ENCODE data around the gene HOXC9.
"Not testable (repeated sequence)": the region's sequence is repeated elsewhere in the genome, so short reads cannot be mapped to it uniquely, and the experiment has no call there.

The HOXC9 gene

GRCh38 chr12:54041097-54041690 is 41.2 kb downstream of the HOXC9 start:
- DNase-seq (ENCODE audit: extremely low spot score): no peak
- CTCF ChIA-PET: interaction anchor here (0.7 to 2.2 kb wide), 8 partner anchors 9 to 160 kb away, joined by 3 to 12 read pairs (median 4); partner anchors contain the start of gene HOXC5
- POLR2A ChIA-PET: no interaction called here
- TF ChIP-seq CTCF (IDR thresholded peaks at IDR 0.05; ENCODE audit: control extremely low read depth, extremely low read depth, low read depth, missing control alignments): no peak

GRCh38 chr12:54042033-54042432 is 42.1 kb downstream of the HOXC9 start:
- CTCF ChIA-PET: interaction anchor here (0.9 to 2.2 kb wide), 4 partner anchors 8 to 159 kb away, joined by 3 to 12 read pairs (median 7); partner anchors contain the start of gene HOXC5
- POLR2A ChIA-PET; DNase-seq (ENCODE audit: extremely low spot score): not testable (repeated sequence)

GRCh38 chr12:54042970-54043853 is 43.3 kb downstream of the HOXC9 start:
- no peak for DNase-seq (ENCODE audit: extremely low spot score)
- ChIA-PET POLR2A (no interaction called here), CTCF (interaction anchor here (0.7 to 2.3 kb wide), 4 partner anchors 11 to 286 kb away, joined by 3 to 12 read pairs (median 8); partner anchors contain the start of gene HOXC5)
- TF ChIP-seq CTCF (IDR thresholded peaks at IDR 0.05; ENCODE audit: control extremely low read depth, extremely low read depth, low read depth, missing control alignments): no peak

GRCh38 chr12:54044425-54045103 is 44.6 kb downstream of the HOXC9 start:
- DNase-seq (ENCODE audit: extremely low spot score): no peak
- ChIA-PET CTCF (interaction anchor here (1.3 to 2.3 kb wide), 2 partner anchors 12 to 156 kb away, joined by 4 to 12 read pairs; partner anchors contain the start of gene HOXC5), POLR2A (no interaction called here)
- TF ChIP-seq CTCF (IDR thresholded peaks at IDR 0.05; ENCODE audit: control extremely low read depth, extremely low read depth, low read depth, missing control alignments): no peak

- POLR2A ChIA-PET: no interaction called here
- no peak for TF ChIP-seq CTCF (IDR thresholded peaks at IDR 0.05; ENCODE audit: control extremely low read depth, extremely low read depth, low read depth, missing control alignments)
- DNase-seq (ENCODE audit: extremely low spot score): no peak
- CTCF ChIA-PET: interaction anchor here (1.3 to 2.3 kb wide), 2 partner anchors 13 to 155 kb away, joined by 4 to 12 read pairs; partner anchors contain the start of gene HOXC5
Measured at GRCh38 chr12:54045401-54045800, 45.4 kb downstream of the HOXC9 start.

GRCh38 chr12:54045868-54046521 is 46.0 kb downstream of the HOXC9 start:
- POLR2A ChIA-PET: no interaction called here
- no peak for DNase-seq (ENCODE audit: extremely low spot score)
- no peak for TF ChIP-seq CTCF (IDR thresholded peaks at IDR 0.05; ENCODE audit: control extremely low read depth, extremely low read depth, low read depth, missing control alignments)
- CTCF ChIA-PET: interaction anchor here (2.3 kb wide), 1 partner anchor 14 kb away, joined by 12 read pairs; the partner anchor contains the start of gene HOXC5

Data from GM10248 (cell line).